Mammary epithelial cell (primary cell): ENCODE results near the gene CCDC110.

Source experiments
- CTCF ChIP-seq, 2 donors: IDR thresholded peaks in 1 of 2; conservative IDR thresholded peaks in 1 of 2; 2 replicates each; pipeline ENCODE4 v1.5.1; 2011 to 2012; ENCODE audit warnings: inconsistent platforms in 2 of 2, low read length in 2 of 2, mild to moderate bottlenecking in 2 of 2, control low read depth in 1 of 2, low read depth in 1 of 2; ENCODE audit not compliant: insufficient read depth in 1 of 2; ENCODE audit errors: extremely low read depth in 1 of 2
- EZH2 ChIP-seq: IDR thresholded peaks from 2 replicates; pipeline ENCODE4 v1.6.1; 2012; ENCODE audit warnings: low read length, inconsistent platforms, borderline replicate concordance

GRCh38 chr4:185429660-185430059, 41.9 kb downstream of the CCDC110 start:
- TF ChIP-seq CTCF (conservative IDR thresholded peaks at IDR 0.05 in 1 of 2, IDR thresholded peaks at IDR 0.05 in 1 of 2; ENCODE audit: extremely low read depth in 1 of 2, insufficient read depth in 1 of 2, low read depth in 1 of 2, low read length in 2 of 2) (no peak), EZH2 (no peak)
